ENCODE results near the gene ACP1. TPM values are rescaled to one million over a fixed set of nuclear protein-coding genes. Genes with fewer than 3 reads are reported as not detected.

The ACP1 gene
- total and polyA plus RNA-seq, 2 of the 8 experiments (the other 6 are each of a cell fraction or from before 2014, with no cell fraction given) = 115 to 155 TPM

DNA sequence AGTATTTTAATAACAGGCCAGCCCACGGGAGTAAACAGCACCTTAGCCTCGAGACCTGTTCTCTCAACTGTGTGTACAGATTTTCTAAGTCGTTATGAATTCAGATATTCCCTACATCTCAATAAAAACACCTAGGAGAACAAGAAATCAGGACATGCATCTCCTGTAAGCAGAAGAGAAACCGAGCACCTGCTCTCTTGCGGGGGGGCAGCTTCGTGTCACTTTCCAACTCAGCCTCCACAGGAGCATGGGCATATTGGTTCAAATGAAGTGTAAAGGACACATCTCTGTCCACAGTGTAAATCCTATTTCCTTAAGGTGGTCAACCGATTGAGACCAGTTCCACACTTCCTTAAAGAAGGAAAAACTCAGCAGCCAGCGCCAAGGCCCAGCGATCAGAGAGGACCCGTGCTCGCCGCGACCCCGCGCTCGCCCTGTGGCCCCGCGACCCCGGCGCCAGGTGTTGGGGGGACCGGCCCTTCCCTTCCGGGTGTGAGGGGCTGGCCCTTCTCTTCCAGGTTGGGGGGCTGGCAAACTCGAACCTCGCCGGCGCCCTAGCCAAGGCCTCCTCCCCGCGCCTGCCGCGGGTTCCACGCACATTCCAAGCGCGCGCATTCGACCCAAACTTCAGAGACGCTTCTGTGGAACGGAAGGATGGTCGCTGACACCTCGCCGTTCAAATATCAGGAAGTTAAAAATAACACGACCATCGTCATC lies 1.6 kb upstream of the ACP1 start (continued):
- TF ChIP-seq BACH1 (IDR thresholded peaks at IDR 0.05; ENCODE audit: low read length) = no peak

All from H1 (cell line).